Kasumi-1 (cell line): Measurements from ENCODE around the gene ADAMTS17.
A peak's percentile ranks its signal among the peaks of the same experiment; 100 is the strongest.
"Not testable (repeated sequence)": the region's sequence is repeated elsewhere in the genome, so short reads cannot be mapped to it uniquely, and the experiment has no call there.

Source experiments
- DNase-seq, 2 experiments: peaks; one replicate each; lab custom pipeline; 2025; lab: John Stamatoyannopoulos, UW

The ADAMTS17 gene

GRCh38 chr15:100083572-100083971 is 258.2 kb downstream of the ADAMTS17 start:
- no peak for DNase-seq

GRCh38 chr15:100082761-100083402 is 258.9 kb downstream of the ADAMTS17 start:
- no peak for DNase-seq

GRCh38 chr15:100081454-100081853 is 260.3 kb downstream of the ADAMTS17 start:
- no peak for DNase-seq

- no peak for DNase-seq
These were observed 263.1 kb downstream of the ADAMTS17 start for GRCh38 chr15:100078511-100079220.

- no peak for DNase-seq
These were observed 266.5 kb downstream of the ADAMTS17 start for GRCh38 chr15:100075229-100075628.

GRCh38 chr15:100073982-100074381 is 267.8 kb downstream of the ADAMTS17 start:
- no peak for DNase-seq

- DNase-seq, result not testable (repeated sequence)
These were observed 275.1 kb downstream of the ADAMTS17 start for GRCh38 chr15:100066521-100067280.

GRCh38 chr15:100061944-100062343 is 279.8 kb downstream of the ADAMTS17 start:
- DNase-seq, result no peak

GRCh38 chr15:100060276-100060926 is 281.4 kb downstream of the ADAMTS17 start:
- DNase-seq, result no peak

- DNase-seq, result no peak
These were observed 282.3 kb downstream of the ADAMTS17 start for GRCh38 chr15:100059521-100059920.

- no peak for DNase-seq
These were observed 282.7 kb downstream of the ADAMTS17 start for GRCh38 chr15:100059094-100059493.

- DNase-seq, result no peak
These were observed 283.3 kb downstream of the ADAMTS17 start for GRCh38 chr15:100058458-100058857.

- no peak for DNase-seq
These were observed 284.5 kb downstream of the ADAMTS17 start for GRCh38 chr15:100057281-100057680.

GRCh38 chr15:100056411-100057072 is 285.2 kb downstream of the ADAMTS17 start:
- no peak for DNase-seq

GRCh38 chr15:100055821-100056220 is 286.0 kb downstream of the ADAMTS17 start:
- no peak for DNase-seq

- DNase-seq, result no peak
These were observed 287.2 kb downstream of the ADAMTS17 start for GRCh38 chr15:100054539-100054938.

GRCh38 chr15:100053474-100054121 is 288.2 kb downstream of the ADAMTS17 start:
- no peak for DNase-seq

GRCh38 chr15:100052716-100053473 is 288.9 kb downstream of the ADAMTS17 start:
- DNase-seq, result no peak

- DNase-seq, result peak; percentile 30 to 45
These were observed 290.6 kb downstream of the ADAMTS17 start for GRCh38 chr15:100050877-100051786.
